NCI-H2107 treated with DMSO at 0.1 percent for 48 hours (cell line): Measurements from ENCODE around the gene PYGM.
A peak's percentile ranks its signal among the peaks of the same experiment; 100 is the strongest.

Source experiments
- DNase-seq: peaks from one replicate; lab custom pipeline; 2025; ENCODE audit not compliant: unreplicated experiment; lab: John Stamatoyannopoulos, UW

PYGM gene

GRCh38 chr11:64791781-64792291 is 32.1 kb upstream of the PYGM start:
- no peak for DNase-seq

GRCh38 chr11:64790205-64791095 is 30.7 kb upstream of the PYGM start:
- DNase-seq, result no peak

GRCh38 chr11:64789331-64790204 is 29.8 kb upstream of the PYGM start:
- no peak for DNase-seq

GRCh38 chr11:64788321-64789215 is 28.8 kb upstream of the PYGM start:
- no peak for DNase-seq

- DNase-seq, result peak; percentile 12
These were observed 27.9 kb upstream of the PYGM start for GRCh38 chr11:64787526-64788320.

GRCh38 chr11:64786308-64786707 is 26.5 kb upstream of the PYGM start:
- DNase-seq, result no peak

GRCh38 chr11:64784813-64785581 is 25.2 kb upstream of the PYGM start:
- no peak for DNase-seq

GRCh38 chr11:64778473-64779298 is 18.9 kb upstream of the PYGM start, which contains the start of gene SF1:
Gene SF1 (minus strand): TSS chr11:64778542. CDS start chr11:64778392, 150 bp downstream.
- DNase-seq, result peak; percentile 98

- no peak for DNase-seq
These were observed 18.4 kb upstream of the PYGM start for GRCh38 chr11:64778223-64778472.

- DNase-seq, result no peak
These were observed 17.9 kb upstream of the PYGM start for GRCh38 chr11:64777449-64778222.

- DNase-seq, result no peak
These were observed 17.1 kb upstream of the PYGM start for GRCh38 chr11:64776875-64777274.

GRCh38 chr11:64776425-64776824 is 16.7 kb upstream of the PYGM start:
- no peak for DNase-seq

GRCh38 chr11:64774144-64774543 is 14.4 kb upstream of the PYGM start:
- no peak for DNase-seq

- no peak for DNase-seq
These were observed 12.7 kb upstream of the PYGM start for GRCh38 chr11:64772303-64773018.

GRCh38 chr11:64771861-64772260 is 12.1 kb upstream of the PYGM start:
- no peak for DNase-seq

GRCh38 chr11:64770120-64770519 is 10.3 kb upstream of the PYGM start:
- no peak for DNase-seq

- DNase-seq, result no peak
These were observed 9.5 kb upstream of the PYGM start for GRCh38 chr11:64769283-64769682.
